GM12873 (cell line): ENCODE results near the gene P2RX7.

Source experiments
- CTCF ChIP-seq: IDR thresholded peaks from 2 replicates; pipeline ENCODE4 v1.5.1; 2012; ENCODE audit warnings: low read depth, mild to moderate bottlenecking, moderate library complexity, low read length, control low read depth; ENCODE audit not compliant: insufficient read depth; ENCODE audit errors: missing control alignments

Gene P2RX7

GRCh38 chr12:121099779-121100178, 32.9 kb upstream of the P2RX7 start:
- TF ChIP-seq CTCF = no peak

GRCh38 chr12:121102307-121102706, 30.4 kb upstream of the P2RX7 start:
- TF ChIP-seq CTCF = no peak

- TF ChIP-seq CTCF = no peak
Measured at GRCh38 chr12:121107681-121108080, 25.0 kb upstream of the P2RX7 start.

- TF ChIP-seq CTCF = no peak
Measured at GRCh38 chr12:121108492-121108891, 24.2 kb upstream of the P2RX7 start.

- TF ChIP-seq CTCF = peak; percentile 94
Measured at GRCh38 chr12:121110211-121110940, 22.3 kb upstream of the P2RX7 start.

GRCh38 chr12:121111684-121112083, 21.0 kb upstream of the P2RX7 start:
- no peak for TF ChIP-seq CTCF

GRCh38 chr12:121112496-121112895, 20.2 kb upstream of the P2RX7 start:
- TF ChIP-seq CTCF = no peak
